Measurements from ENCODE around the gene NPHS1. TPM values are rescaled to one million over a fixed set of nuclear protein-coding genes. Genes with fewer than 3 reads are reported as not detected.

NPHS1 gene
- total and polyA plus RNA-seq, 2 donors (not counting 1 experiment from before 2014, with no cell fraction given): not detected

DNA sequence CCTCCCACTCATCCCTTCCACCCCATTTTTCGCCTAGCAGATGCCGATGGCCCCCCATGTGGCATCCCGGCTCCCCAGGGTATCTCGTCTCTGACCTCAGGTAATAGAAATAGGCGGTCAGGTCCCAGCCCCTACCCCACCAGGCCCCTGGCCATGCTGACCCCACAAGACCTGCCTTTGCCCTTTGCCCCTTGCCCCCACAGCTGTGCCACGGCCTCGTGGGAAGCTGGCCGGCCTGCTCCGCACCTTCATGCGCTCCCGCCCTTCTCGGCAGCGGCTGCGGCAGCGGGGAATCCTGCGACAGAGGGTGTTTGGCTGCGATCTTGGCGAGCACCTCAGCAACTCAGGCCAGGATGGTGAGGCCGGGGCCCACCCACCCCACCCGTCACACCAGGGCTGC lies 71.6 kb downstream of the NPHS1 start:
- Histone ChIP-seq H3K4me3 (replicated peaks in 1 of 4; ENCODE audit: control extremely low read depth in 1 of 4, insufficient read depth in 1 of 4, low read depth in 3 of 4, low read length in 4 of 4) (no peak overlapping the region), H3K36me3 (ENCODE audit: control insufficient read depth, insufficient read depth, low read length) (peaks cover 10% of the 10 kb centered on the region), H3K79me2 (ENCODE audit: control insufficient read depth, insufficient read depth, low read length) (peaks cover 3% of the 10 kb centered on the region)

DNA sequence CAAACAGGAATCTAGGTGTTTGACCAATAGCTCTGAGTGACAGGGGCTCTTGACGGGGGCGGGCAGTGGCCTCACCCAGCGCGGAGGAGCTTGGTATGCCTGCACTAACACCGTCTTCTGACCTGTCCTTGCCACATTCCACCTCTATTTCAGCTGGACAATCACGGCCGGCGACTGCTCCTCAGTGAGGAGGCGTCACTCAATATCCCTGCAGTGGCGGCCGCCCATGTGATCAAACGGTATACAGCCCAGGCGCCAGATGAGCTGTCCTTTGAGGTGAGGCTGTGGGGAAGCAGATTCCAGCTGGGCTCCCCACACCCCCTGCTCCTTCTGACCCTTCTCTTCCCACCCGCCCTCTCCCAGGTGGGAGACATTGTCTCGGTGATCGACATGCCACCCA lies 72.2 kb downstream of the NPHS1 start:
- DNase-seq (ENCODE audit: low read depth in 2 of 2): no peak
- Histone ChIP-seq H3K4me1 (ENCODE audit: control insufficient read depth, extremely low read depth, insufficient read depth, low read length) (peaks cover 4% of the 10 kb centered on the region), H3K79me2 (ENCODE audit: control insufficient read depth, insufficient read depth, low read length) (peaks cover 3% of the 10 kb centered on the region), H3K27me3 (ENCODE audit: control insufficient read depth, insufficient read depth, low read length) (no peaks in the 10 kb centered on the region), H3K27ac (ENCODE audit: insufficient read depth, low read length) (no peak overlapping the region), H3K4me3 (replicated peaks in 1 of 4; ENCODE audit: control extremely low read depth in 1 of 4, insufficient read depth in 1 of 4, low read depth in 3 of 4, low read length in 4 of 4) (no peak overlapping the region), H3K9me3 (ENCODE audit: control insufficient read depth, insufficient read depth, low read depth, low read length) (no peaks in the 10 kb centered on the region), H3K36me3 (ENCODE audit: control insufficient read depth, insufficient read depth, low read length) (peaks cover 9% of the 10 kb centered on the region), H4K20me1 (ENCODE audit: control insufficient read depth, extremely low read depth, insufficient read depth, low read length) (no peaks in the 10 kb centered on the region), H3K4me2 (ENCODE audit: extremely low read depth, insufficient read depth, low read length) (no peak overlapping the region), H3K9ac (ENCODE audit: insufficient read depth, low read length) (no peak overlapping the region), H2AFZ (ENCODE audit: low read length) (no peak overlapping the region)
- TF ChIP-seq, protein P1, sequence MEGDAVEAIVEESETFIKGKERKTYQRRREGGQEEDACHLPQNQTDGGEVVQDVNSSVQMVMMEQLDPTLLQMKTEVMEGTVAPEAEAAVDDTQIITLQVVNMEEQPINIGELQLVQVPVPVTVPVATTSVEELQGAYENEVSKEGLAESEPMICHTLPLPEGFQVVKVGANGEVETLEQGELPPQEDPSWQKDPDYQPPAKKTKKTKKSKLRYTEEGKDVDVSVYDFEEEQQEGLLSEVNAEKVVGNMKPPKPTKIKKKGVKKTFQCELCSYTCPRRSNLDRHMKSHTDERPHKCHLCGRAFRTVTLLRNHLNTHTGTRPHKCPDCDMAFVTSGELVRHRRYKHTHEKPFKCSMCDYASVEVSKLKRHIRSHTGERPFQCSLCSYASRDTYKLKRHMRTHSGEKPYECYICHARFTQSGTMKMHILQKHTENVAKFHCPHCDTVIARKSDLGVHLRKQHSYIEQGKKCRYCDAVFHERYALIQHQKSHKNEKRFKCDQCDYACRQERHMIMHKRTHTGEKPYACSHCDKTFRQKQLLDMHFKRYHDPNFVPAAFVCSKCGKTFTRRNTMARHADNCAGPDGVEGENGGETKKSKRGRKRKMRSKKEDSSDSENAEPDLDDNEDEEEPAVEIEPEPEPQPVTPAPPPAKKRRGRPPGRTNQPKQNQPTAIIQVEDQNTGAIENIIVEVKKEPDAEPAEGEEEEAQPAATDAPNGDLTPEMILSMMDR (conservative IDR thresholded peaks at IDR 0.05 in 1 of 2, IDR thresholded peaks at IDR 0.05 in 1 of 2; ENCODE audit: low read depth in 1 of 2, low read length in 2 of 2): no peak

More for the DNA sequence above, 71.6 kb downstream of the NPHS1 start:
- Histone ChIP-seq H4K20me1 (ENCODE audit: control insufficient read depth, extremely low read depth, insufficient read depth, low read length) (no peaks in the 10 kb centered on the region), H3K27me3 (ENCODE audit: control insufficient read depth, insufficient read depth, low read length) (no peaks in the 10 kb centered on the region), H3K4me1 (ENCODE audit: control insufficient read depth, extremely low read depth, insufficient read depth, low read length) (peaks cover 4% of the 10 kb centered on the region), H3K9me3 (ENCODE audit: control insufficient read depth, insufficient read depth, low read depth, low read length) (no peaks in the 10 kb centered on the region), H3K4me2 (ENCODE audit: extremely low read depth, insufficient read depth, low read length) (no peak overlapping the region), H3K9ac (ENCODE audit: insufficient read depth, low read length) (no peak overlapping the region), H3K27ac (ENCODE audit: insufficient read depth, low read length) (no peak overlapping the region), H2AFZ (ENCODE audit: low read length) (no peak overlapping the region)
- DNase-seq (ENCODE audit: low read depth in 2 of 2): no peak
- no peak for TF ChIP-seq EZH2 (IDR thresholded peaks at IDR 0.05; ENCODE audit: low read length, missing control alignments)
- TF ChIP-seq, protein P1 (conservative IDR thresholded peaks at IDR 0.05 in 1 of 2, IDR thresholded peaks at IDR 0.05 in 1 of 2; ENCODE audit: low read depth in 1 of 2, low read length in 2 of 2): no peak

DNA sequence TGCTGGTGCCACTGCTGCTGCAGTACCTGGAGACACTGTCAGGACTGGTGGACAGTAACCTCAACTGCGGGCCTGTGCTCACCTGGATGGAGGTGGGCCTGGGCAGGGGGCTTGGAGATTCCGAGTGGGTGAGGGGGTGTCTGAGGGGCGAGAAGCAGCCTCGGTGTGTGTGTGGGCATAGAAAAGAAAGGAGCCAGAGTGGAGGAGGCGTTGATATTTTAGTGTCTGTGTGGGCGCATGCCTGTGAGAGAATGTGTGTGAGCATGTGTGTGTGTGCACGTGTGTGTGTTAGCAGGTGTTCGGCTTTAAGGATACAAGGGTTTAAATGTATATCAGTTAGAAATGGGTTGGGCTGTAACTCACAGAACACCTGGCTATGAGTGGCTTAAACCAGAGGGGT lies 73.3 kb downstream of the NPHS1 start:
- no peak overlapping the region for H3K27ac ChIP-seq (ENCODE audit: insufficient read depth, low read length)
- TF ChIP-seq, protein P1 (conservative IDR thresholded peaks at IDR 0.05 in 1 of 2, IDR thresholded peaks at IDR 0.05 in 1 of 2; ENCODE audit: low read depth in 1 of 2, low read length in 2 of 2): no peak
- TF ChIP-seq EZH2 (IDR thresholded peaks at IDR 0.05; ENCODE audit: low read length, missing control alignments): no peak
- H3K9me3 ChIP-seq (ENCODE audit: control insufficient read depth, insufficient read depth, low read depth, low read length): no peaks in the 10 kb centered on the region
- H3K27me3 ChIP-seq (ENCODE audit: control insufficient read depth, insufficient read depth, low read length): no peaks in the 10 kb centered on the region
- H2AFZ ChIP-seq (ENCODE audit: low read length): no peak overlapping the region
- no peaks in the 10 kb centered on the region for H4K20me1 ChIP-seq (ENCODE audit: control insufficient read depth, extremely low read depth, insufficient read depth, low read length)
- no peak for DNase-seq (ENCODE audit: low read depth in 2 of 2)
- H3K79me2 ChIP-seq (ENCODE audit: control insufficient read depth, insufficient read depth, low read length): peaks cover 3% of the 10 kb centered on the region
- H3K4me3 ChIP-seq (replicated peaks in 1 of 4; ENCODE audit: control extremely low read depth in 1 of 4, insufficient read depth in 1 of 4, low read depth in 3 of 4, low read length in 4 of 4): no peak overlapping the region
- peaks cover 4% of the 10 kb centered on the region for H3K4me1 ChIP-seq (ENCODE audit: control insufficient read depth, extremely low read depth, insufficient read depth, low read length)
- H3K4me2 ChIP-seq (ENCODE audit: extremely low read depth, insufficient read depth, low read length): no peak overlapping the region
- H3K36me3 ChIP-seq (ENCODE audit: control insufficient read depth, insufficient read depth, low read length): peaks cover 7% of the 10 kb centered on the region
- H3K9ac ChIP-seq (ENCODE audit: insufficient read depth, low read length): no peak overlapping the region
